ENCODE measurements around the gene PDZD7. TPM values are rescaled to one million over a fixed set of nuclear protein-coding genes. Genes with fewer than 3 reads are reported as not detected.

PDZD7 gene
- total and polyA plus RNA-seq, 2 of the 8 experiments (the other 6 are each of a cell fraction or from before 2014, with no cell fraction given): 0.88 to 1.6 TPM

GRCh38 chr10:101040851-101041250 lies 9.9 kb upstream of the PDZD7 start:
- peaks cover 7 to 22% (median 19%) of the 10 kb centered on the region in 4 experiments for H3K27me3 ChIP-seq (replicated peaks in 1 of 4; ENCODE audit: control insufficient read depth in 3 of 4, extremely low read depth in 1 of 4, insufficient read depth in 3 of 4, low read length in 3 of 4)
- no peaks in the 10 kb centered on the region for H3K79me2 ChIP-seq (ENCODE audit: control insufficient read depth in 1 of 2, insufficient read depth in 2 of 2, low read length in 2 of 2)
- peaks cover 0 to 1% of the 10 kb centered on the region in 2 experiments for H4K20me1 ChIP-seq (replicated peaks in 1 of 2; ENCODE audit: control insufficient read depth in 1 of 2, insufficient read depth in 2 of 2, low read length in 2 of 2)
- 54% methylated on average over 2 of the region's 2 CpGs; no CpG with 5 or more reads in 1 of the 2 experiments for WGBS, 2 experiments (ENCODE audit: extremely low coverage in 1 of 2, insufficient coverage in 1 of 2, insufficient read length in 1 of 2, insufficient replicate concordance in 2 of 2, low coverage in 1 of 2, low lambda C conversion rate in 2 of 2, missing lambda C conversion rate in 1 of 2)
- no peak overlapping the region for H3K4ac ChIP-seq (replicated peaks; ENCODE audit: insufficient read length, low read depth, low read length)
- H3K23ac ChIP-seq (ENCODE audit: insufficient read length): no peak overlapping the region
- no peak overlapping the region for H2AFZ ChIP-seq (ENCODE audit: low read length)
- H3K4me1 ChIP-seq (replicated peaks in 1 of 4; ENCODE audit: control insufficient read depth in 3 of 4, insufficient read depth in 4 of 4, low read length in 3 of 4): peaks cover 0 to 11% (median 3%) of the 10 kb centered on the region in 4 experiments; a peak in 3 of 7 replicates
- H4K8ac ChIP-seq (ENCODE audit: extremely low read depth, insufficient read depth, low read length): peak overlapping the region; percentile 25; the same call in 1 of the 2 replicates
- H3K14ac ChIP-seq (ENCODE audit: insufficient read length): no peak overlapping the region
- H4K5ac ChIP-seq (ENCODE audit: insufficient read length, low read depth, low read length): no peak overlapping the region
- no peaks in the 10 kb centered on the region for H3K36me3 ChIP-seq (ENCODE audit: control insufficient read depth in 2 of 4, insufficient read depth in 4 of 4, low read length in 3 of 4)
- no peak overlapping the region for H3K56ac ChIP-seq (replicated peaks; ENCODE audit: insufficient read length, low read depth, low read length)
- H3K4me3 ChIP-seq (ENCODE audit: extremely low read depth in 1 of 4, insufficient read depth in 2 of 4, low read depth in 3 of 4, low read length in 4 of 4): no peak overlapping the region
- no peaks in the 10 kb centered on the region for H3K79me1 ChIP-seq (ENCODE audit: low read depth, low read length)
- no peak overlapping the region for H3K4me2 ChIP-seq (ENCODE audit: insufficient read depth in 1 of 2, low read depth in 2 of 2, low read length in 2 of 2)
- no peak overlapping the region for H2BK5ac ChIP-seq (ENCODE audit: low read depth, low read length)
- H2BK15ac ChIP-seq (ENCODE audit: low read length): no peak overlapping the region
- H3K23me2 ChIP-seq (ENCODE audit: low read depth, low read length): no peaks in the 10 kb centered on the region
- H2BK120ac ChIP-seq (replicated peaks; ENCODE audit: low read depth, low read length): no peak overlapping the region
- H2BK12ac ChIP-seq (ENCODE audit: low read depth, low read length): no peak overlapping the region
- H3K27ac ChIP-seq (ENCODE audit: low read depth, low read length): no peak overlapping the region
- no peak overlapping the region for H3K9ac ChIP-seq (replicated peaks in 1 of 4; ENCODE audit: extremely low read depth in 1 of 4, low read depth in 3 of 4, low read length in 3 of 4)
- POLR2A ChIA-PET (ENCODE audit: partially characterized antibody): interaction anchor here (0.9 to 1.3 kb wide), 3 partner anchors 9 to 22 kb away, joined by 3 to 4 read pairs (median 4); partner anchors contain the start of genes KAZALD1 and SFXN3
- no peaks in the 10 kb centered on the region for H3K9me3 ChIP-seq (ENCODE audit: insufficient read depth in 2 of 2, low read depth in 1 of 2, low read length in 1 of 2)
- DNase-seq (ENCODE audit: low read depth in 1 of 2, low spot score in 2 of 2): no peak
- CTCF ChIA-PET (ENCODE audit: partially characterized antibody): interaction anchor here (0.6 to 51.8 kb wide), 23 partner anchors 14 to 447 kb away, joined by 3 to 2176 read pairs (median 4); partner anchors contain the start of genes KAZALD1, LBX1, PDZD7 and SFXN3
- no peak for FAIRE-seq
- H2BK20ac ChIP-seq (ENCODE audit: low read length): no peak overlapping the region
- no peak overlapping the region for H4K91ac ChIP-seq (replicated peaks; ENCODE audit: insufficient read length, low read length)
- H2AK5ac ChIP-seq (ENCODE audit: low read depth, low read length): no peak overlapping the region
- H3K18ac ChIP-seq (ENCODE audit: extremely low read depth, low read length): no peak overlapping the region
- TF ChIP-seq POLR2AphosphoS5 (IDR thresholded peaks at IDR 0.05; ENCODE audit: low read depth, low read length) (no peak), TEAD4 (IDR thresholded peaks at IDR 0.05; ENCODE audit: low read depth, low read length) (no peak), KDM1A (IDR thresholded peaks at IDR 0.05; ENCODE audit: borderline replicate concordance, low read length) (no peak), MAFK (IDR thresholded peaks at IDR 0.05; ENCODE audit: low read depth, low read length) (no peak)
- TF ChIP-seq, protein P1, sequence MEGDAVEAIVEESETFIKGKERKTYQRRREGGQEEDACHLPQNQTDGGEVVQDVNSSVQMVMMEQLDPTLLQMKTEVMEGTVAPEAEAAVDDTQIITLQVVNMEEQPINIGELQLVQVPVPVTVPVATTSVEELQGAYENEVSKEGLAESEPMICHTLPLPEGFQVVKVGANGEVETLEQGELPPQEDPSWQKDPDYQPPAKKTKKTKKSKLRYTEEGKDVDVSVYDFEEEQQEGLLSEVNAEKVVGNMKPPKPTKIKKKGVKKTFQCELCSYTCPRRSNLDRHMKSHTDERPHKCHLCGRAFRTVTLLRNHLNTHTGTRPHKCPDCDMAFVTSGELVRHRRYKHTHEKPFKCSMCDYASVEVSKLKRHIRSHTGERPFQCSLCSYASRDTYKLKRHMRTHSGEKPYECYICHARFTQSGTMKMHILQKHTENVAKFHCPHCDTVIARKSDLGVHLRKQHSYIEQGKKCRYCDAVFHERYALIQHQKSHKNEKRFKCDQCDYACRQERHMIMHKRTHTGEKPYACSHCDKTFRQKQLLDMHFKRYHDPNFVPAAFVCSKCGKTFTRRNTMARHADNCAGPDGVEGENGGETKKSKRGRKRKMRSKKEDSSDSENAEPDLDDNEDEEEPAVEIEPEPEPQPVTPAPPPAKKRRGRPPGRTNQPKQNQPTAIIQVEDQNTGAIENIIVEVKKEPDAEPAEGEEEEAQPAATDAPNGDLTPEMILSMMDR (IDR thresholded peaks at IDR 0.05; ENCODE audit: control extremely low read depth in 1 of 3, insufficient read depth in 1 of 3, low read depth in 1 of 3, low read length in 3 of 3): no peak

Data from H1 (cell line).